GM18909 (cell line): ENCODE measurements around the gene EFNB1.

Source experiments
- ATAC-seq: cut with Tn5 transposase; IDR thresholded peaks from one replicate; pipeline ENCODE4 v1.9.1; 2021; ENCODE audit warnings: mild to moderate bottlenecking; ENCODE audit not compliant: unreplicated experiment, poor library complexity

Gene EFNB1

DNA sequence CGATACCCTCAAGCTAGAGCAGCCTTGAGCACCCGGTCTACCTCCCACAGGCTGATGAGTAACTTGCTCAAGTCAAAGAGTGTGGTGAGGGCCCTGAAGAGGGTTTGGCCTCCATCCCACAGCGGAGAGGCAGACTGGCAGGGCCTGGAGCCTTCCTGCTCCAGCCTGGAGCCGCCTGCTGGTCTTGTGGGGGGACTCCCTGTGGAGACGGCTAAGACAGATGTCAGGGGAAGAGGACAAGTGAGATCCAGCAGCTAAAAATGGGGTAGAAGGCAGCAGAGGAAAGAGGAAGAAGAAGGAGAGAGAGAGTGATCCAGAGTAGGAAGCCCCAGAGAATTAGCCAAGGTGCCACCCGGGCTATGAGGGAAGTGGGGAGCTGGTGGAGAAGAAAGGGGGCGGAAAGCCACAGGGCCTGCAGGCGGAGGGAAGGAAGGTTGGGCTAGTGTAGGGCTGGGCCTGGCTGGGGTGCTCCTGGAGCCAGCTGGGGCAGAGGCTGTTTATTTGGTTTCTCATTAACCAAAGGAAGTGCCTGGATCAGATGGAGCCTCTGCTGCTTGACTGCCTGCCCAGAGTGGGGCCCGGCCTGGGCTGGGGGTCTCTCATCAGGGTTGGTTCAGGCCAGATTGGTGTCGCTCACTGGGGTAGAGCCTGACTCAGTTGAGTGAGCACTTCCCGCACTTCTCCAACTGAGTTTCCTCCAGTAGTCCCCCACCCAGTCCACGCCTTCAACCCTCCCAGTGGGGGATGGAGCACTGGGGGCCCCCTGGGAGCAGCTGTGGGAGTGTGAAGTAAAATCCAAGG lies 14.2 kb downstream of the EFNB1 start:
- ATAC-seq = no peak

DNA sequence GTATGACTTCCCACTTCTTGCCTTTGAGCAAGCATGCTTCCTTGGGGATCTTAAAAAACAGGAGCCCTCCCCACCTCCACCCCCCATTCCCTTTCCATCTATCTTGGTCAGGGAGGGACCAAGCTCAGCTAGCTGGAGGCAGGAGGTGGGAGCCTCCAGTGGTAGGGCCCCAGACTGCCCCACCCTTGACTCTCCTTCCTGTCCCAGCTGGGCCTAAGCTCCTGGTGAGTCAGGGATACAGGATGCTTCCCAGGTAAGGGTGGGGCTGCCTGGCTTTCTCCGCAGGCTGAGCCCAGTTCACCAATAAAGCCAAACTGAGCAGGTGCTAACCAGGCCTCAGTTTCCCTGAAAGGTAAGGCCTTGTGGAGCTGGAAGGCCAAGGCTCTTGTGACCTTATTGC lies 15.2 kb downstream of the EFNB1 start:
- ATAC-seq = no peak

DNA sequence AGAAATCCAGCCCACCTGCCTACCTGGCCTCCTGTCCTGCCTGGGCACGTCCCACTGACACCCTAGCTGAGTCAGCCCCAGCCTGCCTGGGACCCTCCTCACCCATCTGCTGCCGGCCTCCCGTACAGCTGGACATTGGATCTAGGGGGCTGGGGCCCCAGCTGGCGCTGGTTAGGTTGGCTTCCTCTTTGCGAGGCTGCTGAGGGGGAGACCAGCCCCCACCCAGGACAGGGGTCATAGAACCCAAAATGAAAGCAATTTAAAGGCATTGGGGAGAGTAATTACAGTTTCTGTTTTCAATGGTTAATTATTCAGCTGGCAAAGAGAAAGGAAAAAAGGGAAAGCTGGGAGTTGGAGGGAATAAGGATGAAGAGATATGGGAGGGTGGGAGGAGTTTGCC lies 15.8 kb downstream of the EFNB1 start:
- no peak for ATAC-seq

DNA sequence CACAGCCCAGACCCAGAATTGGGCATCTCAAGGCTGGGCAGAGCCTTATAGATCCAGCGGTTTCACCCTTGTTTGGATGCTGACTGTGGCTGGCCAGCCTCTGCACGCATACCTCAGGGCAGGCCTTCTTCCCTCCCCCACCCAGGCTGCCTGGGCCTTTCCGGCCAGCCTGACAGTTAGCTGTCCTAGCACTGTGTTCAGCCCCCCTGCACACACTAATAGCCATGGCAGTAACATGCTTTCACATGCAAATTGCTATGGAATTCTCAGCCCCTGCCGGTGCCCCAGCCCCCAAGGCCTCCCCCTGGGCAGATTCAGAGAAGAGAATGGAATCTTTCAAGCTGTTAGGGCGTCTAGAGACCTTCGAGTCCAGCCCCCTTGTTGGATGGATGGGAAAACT lies 17.7 kb downstream of the EFNB1 start:
- no peak for ATAC-seq

DNA sequence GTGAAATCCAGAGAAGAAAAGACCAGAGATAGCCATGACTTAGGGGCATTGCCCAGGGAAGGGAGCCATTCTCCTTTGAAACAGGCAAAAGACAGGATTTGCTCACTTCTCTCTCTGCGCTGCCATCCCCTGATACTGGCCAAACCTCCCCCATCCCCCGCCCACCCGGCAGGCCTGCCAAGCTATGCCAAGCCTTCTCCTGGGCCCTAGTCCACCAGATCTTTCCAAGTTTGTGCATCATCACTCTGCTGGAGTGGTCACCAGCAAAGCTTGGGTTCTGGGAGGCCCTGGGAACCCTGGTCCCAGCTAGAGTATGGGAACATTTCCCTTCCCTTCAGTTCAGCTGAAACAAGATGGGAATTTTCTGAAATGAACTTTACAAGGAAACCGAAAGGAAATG lies 18.4 kb downstream of the EFNB1 start:
- ATAC-seq = no peak

DNA sequence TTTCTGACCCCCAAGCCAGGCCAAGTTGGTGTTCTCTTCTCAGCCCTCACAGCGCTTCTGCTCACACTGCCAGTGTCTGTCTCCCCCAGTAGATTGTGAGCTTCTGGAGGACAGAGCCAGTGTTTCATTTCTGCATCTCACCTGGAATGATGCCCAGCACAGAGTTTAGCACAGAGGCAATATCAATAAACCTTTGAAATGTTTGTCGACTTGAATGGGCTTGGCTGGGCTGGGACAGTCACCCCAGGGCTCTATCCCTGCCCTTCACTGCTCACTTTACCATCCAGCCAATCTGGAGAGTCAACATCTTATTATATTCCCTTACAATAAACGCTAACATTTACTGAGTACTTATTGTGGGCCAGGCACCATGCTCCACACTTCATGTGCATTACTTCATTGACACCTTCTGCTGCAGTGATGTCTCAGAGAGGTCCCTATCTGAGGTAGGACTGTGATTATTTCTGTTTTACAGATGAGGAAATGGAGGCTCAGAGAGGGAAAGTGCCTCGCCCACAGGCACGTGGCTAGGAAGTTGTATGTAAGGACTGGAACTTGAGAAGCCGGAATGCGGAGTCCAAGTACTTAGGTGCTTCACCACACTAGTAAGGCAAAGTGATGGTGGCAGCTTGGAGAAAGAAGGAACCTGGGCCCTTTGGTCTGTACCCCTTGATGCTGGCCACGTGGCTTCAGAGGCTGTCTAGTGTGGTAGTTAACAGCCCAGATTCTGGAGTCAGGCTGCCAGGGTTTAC lies 19.5 kb downstream of the EFNB1 start:
- no peak for ATAC-seq

DNA sequence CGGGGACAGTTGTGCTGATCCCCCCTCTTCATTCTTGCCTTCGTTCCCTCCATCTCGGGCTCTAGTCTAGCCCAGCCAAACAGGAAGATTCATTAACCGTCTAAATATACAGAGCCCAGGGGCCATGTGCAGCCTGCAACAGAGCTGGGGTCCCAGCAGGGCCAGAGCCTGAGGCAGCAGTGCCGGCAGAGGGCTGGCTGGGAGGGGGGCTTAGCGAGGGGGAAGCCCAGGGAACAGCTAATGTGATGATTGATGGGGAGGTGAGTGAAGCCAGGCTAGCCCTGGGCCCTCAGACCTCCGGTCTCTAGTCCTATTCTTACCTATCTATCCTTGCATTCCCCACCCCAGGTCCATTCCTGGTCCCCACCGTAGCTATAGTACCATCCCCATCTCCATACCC lies 22.3 kb downstream of the EFNB1 start:
- no peak for ATAC-seq

DNA sequence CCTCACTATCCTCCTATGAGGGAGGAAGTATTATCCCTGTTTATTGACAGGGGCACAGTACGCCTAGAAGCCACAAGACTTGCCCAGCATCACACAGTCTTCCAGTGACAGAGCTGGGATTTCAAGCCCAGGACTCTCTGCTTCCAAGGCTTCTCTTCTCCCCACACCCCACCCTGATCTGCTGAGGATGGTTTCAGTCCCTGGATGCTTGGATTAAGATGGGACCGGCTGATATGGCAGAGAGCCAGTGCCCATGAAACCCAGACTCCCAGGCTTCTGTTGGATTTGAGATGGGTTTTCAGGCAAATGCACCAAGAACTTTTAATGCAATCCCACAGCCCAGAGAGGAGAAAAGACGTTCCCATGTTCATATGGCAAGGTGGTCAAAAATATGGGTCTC lies 23.2 kb downstream of the EFNB1 start:
- no peak for ATAC-seq

DNA sequence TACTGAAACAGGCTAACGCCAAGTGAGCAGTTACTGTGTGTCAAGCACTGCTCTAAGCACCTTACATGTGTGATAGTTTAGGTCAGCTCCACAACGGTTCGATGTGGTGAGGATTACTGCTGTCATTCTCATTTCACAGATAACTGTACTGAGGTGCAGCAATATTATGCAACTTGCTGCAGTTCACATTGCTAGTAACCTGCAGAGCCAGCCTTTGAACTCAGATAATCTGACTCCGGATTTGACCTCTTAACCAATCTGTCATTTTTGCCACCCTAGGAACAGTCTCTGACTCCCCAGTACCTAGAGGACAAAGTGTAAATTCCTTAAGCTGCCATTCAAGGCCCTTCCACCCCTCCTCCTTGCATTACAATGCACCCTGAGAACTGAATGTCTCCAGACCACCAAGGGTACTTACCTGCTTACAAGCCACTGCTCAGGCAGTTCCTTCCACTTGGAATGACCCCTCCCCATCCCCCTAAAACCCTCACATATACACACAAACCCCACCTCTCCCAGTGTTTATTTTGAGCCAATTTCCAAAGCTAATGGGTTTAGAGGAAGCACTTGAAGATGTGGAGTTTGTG lies 24.9 kb downstream of the EFNB1 start:
- ATAC-seq = no peak

DNA sequence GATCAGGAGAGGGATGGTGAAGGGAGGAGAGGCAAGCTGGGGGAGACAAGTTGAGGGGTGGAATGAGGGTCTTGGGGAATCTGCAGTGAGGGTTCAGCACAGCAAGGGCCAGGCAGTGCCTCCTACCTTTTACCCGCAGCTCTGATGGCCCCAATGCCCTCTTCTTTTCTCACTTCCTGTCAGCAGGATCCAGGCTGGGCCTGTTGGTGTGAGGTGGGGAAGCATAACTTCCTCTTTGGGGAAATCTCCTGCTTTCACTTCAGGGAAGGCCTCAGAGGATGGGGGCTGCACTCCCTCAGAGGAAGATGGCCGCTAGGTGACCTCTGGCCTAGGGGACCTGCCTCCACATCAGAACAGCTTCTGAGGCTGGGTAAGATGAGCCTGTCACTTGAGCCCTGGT lies 36.5 kb downstream of the EFNB1 start:
- ATAC-seq = no peak

DNA sequence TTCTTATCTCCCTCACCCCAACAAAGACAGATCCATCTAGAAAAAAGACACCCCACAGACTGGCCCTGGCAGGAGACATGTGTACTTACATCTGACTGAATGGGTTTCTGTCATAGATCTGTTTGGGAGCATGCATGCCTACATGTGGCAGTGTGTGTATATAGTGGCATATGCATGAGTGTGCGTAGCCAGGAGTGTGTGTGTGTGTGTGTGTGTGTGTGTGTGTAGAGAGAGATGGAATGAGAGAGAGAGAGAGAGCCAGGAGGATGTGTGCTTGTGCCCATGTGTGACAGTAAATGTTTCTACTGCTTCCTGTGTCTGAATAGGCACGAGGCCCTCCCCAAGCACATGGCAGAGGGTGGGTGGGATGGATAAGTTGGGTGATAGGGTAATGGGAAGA lies 37.1 kb downstream of the EFNB1 start:
- ATAC-seq = no peak

DNA sequence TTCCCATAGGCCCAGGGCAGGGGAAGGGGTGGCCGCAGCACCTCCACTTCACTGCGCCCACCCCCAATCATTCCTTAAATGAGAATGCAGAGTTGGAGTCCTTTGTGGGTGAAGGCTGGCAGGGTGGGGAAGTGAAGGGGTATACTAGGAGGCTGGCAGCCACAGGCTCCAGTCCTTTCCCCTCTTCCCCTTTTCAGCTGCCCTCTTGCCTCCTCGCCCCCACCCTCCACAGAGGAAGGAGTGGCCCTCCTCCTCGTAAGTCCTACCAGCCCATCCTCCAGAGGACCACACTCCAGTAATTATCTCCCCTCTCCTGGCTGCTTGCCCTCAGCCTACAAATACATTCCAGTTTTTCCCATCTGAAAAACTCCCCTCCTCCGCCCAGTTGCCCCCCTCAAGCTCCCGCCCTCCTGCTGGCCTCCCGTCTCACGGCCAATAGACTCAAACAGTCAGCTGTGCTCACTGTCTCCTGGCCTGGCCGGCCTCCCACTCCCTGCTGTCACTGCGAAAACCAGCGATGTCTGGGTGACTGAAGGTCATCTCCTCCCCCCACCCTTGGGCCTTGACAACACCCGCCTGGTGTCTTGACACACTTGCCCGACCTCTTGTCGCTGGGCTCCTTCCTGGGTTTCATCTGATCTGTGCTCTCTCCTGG lies 38.8 kb downstream of the EFNB1 start:
- ATAC-seq = no peak

DNA sequence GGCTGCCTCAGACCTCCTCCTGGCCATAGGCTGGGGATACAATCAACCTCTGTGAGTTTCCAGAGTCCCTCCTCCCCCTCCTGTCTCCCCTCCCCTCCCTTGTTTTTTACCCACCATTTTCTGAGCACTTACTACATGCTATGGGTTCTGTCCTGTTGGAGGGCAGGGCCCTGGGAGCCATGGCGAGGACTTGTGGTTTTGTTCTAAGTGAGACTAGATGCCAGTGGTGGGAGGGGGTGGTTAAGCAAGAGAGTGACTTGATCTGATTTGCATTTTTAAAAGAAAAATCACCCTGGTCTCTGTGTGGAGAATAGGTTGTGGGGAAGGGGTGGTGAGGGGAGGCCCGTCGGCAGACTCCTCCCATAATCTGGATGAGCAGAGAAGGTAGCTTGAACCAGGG lies 39.5 kb downstream of the EFNB1 start:
- no peak for ATAC-seq

DNA sequence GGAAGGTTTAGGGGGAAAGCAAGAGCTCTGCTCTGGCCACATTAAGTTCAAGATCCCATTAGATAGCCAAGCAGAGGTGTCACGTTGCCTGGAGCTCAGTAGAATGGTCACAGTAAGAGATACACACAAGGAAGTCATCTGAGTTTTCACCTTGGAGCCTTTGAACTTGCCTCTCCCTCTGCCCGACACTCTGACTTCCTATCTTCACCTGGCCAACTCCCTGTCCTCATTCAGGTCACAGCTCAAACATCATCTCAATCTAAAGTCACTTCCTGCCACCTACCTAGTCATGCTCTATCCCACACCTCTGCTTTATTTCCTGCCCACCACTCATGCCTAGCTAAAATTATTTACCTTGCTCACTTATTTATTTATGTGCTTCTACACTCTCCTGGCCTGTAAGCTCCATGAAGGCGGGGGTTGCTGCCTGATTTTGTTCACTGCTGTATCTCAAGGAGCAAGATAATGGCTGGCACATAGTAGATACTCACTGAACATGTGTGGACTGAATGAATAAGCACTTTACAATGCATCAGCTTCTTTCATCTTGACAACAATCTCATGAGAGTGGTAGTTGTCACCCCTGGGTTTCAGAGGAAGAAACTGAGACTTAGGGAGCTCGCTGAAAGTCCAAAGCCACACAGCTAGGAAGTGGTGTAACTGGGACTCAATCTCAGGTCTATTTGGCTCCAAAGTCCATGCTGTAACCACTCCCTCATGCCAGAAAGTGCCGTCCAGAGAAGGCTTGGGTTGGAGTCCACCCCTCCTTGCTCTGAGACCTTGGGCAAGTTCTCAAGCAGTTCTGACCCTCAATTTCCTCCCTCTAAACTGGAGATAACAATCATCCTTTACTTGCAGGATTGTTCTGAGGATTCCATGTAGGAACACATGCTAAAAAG lies 40.3 kb downstream of the EFNB1 start:
- no peak for ATAC-seq

DNA sequence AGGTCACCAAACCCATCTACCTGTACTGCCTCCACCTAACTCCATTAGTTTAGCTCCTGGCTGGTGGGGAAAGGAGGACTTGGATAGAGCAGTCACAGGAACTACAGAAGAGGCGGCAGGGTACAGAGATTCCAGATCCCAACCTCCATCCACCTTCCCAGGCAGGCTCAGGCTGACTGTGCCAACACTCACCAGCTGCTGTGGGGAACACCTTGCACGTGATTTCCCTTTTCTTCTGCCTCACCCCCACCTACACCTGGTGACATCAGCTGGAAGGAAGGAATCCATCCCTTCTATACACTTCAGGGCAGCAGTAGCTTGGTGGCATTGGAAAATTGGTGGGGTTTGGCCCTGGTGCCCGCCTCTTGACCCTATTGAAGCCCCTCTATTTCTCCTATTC lies 41.5 kb downstream of the EFNB1 start:
- ATAC-seq = no peak

DNA sequence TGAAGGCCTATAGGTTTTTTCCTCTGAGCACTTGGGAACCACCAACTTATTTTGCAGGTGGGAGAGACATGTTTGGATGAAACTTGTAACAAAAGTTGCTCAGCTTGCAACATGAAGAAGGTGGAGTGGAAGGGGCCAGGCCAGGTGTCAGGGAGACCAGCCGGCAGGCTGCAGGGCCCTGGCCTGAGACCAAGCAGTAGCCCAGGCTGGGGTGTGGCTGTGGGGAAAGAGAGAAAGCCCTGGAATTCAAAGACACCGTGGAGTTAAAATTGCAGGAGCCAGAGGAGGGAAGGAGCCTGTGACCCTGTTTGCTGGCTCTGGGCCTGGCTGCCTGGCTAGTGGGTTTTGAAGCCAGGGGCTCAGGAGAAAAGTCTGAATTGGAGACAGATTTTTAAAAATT lies 43.4 kb downstream of the EFNB1 start:
- no peak for ATAC-seq

DNA sequence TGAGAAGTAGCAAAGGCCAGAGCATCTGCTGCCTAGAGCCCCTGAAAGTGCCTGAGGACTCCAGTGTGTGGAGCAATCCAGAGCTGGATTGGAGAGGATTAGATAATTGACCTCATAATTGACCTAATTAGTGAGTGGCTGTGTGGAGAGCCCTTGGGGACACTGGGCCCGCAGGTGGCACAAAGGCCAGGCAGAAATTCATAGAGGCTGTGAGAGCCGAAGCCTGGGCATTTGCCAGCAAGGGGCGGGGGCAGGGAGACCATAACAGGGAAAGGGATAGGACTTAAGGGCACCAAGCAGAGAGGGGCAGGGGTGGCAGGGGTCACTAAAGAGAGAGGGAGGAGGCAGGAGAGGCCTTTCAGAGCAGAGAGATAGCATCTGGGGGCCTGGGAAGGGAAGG lies 45.3 kb downstream of the EFNB1 start:
- ATAC-seq = no peak

DNA sequence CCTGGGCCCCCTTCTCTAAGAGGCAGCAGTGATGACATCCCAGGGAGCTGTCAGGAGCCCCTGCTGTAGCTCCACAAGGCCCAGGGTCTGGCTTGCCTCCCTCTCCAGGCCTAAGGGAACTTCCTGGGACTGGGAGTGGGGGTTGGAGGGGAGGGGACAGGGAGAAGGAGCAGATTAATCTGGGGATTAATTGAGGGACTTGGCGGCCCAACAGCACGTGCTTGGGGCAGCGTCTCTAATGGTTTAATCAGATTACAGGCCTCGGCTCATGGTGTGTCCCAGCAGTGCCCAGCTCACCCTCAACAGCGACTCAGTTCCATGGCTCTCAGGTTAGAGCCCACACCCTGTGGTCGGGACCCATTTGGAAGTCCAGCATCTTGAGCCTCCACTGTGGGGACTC lies 47.9 kb downstream of the EFNB1 start:
- no peak for ATAC-seq

DNA sequence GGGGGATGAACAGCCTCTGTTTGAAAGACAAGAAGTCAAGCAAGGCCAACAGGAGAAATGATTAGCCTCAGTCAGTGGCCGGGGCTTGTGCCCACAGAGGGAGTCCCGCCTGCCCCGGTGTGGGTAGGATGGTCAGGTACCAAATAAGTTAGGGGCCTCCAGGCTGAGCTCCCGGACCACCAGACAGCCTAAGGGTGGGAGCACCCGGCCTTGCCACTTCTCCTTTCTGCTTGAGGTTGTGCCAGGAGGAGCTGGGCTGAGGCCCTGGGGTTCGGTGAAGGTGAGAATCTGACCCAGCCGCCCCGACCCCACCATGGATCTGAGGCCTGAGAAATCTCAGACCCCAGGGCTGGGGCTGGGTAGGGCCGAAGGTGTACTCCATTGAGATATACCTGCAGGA lies 48.8 kb downstream of the EFNB1 start:
- no peak for ATAC-seq

DNA sequence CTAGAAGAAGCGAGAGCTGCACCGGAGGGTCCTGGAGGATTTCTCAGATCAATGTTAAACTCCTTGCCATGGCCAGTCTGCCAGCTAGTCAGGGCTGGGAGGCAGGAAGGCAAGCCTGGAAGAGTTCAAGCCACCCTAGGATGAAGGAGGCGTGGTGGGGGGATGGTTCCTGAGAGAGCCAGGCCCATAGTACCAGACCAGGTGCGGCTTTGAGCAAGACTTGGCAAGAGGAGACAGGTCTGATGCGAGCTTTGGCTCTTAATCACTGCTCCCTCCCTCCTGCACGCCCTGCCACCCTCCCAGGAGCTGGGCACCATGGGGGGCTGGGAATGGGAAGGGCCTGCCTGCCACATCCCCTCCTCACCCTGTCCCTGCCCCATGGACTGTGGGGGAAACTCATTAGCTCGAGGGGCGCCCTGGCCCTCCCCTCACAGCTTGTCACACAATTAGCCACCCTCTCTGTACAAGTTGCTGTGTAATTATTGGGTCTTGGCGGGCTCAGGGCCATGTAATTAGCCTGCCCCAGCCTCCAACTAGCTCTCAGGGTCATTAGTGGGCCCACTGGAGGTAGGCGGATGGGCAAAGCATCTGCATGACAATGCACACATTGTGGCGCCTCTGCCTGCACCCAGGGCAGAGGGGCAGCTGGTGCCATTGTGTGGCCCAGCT lies 50.3 kb downstream of the EFNB1 start:
- no peak for ATAC-seq
